Coronary artery (tissue), 2 donors: ENCODE data around the gene MYO18B.

Source experiments
- DNase-seq: peaks from one replicate; pipeline ENCODE4 v3.0.0-alpha.2; 2017; ENCODE audit warnings: low spot score
- H3K27ac ChIP-seq, 2 donors: fragments of 200-600 bp; sonication (generic); one replicate each; pipeline ENCODE4 v1.5.1; 2016 to 2019
- H3K4me3 ChIP-seq: fragments of 200-600 bp; sonication (generic); 2 replicates; pipeline ENCODE4 v1.5.1; 2016; ENCODE audit warnings: mild to moderate bottlenecking, moderate library complexity
- TF ChIP-seq, protein P1 (sequence below): fragments of 200-600 bp; sonication (generic); IDR thresholded peaks from one replicate; pipeline ENCODE4 v1.5.1; 2019; ENCODE audit warnings: antibody characterized with exemption

MYO18B gene

DNA sequence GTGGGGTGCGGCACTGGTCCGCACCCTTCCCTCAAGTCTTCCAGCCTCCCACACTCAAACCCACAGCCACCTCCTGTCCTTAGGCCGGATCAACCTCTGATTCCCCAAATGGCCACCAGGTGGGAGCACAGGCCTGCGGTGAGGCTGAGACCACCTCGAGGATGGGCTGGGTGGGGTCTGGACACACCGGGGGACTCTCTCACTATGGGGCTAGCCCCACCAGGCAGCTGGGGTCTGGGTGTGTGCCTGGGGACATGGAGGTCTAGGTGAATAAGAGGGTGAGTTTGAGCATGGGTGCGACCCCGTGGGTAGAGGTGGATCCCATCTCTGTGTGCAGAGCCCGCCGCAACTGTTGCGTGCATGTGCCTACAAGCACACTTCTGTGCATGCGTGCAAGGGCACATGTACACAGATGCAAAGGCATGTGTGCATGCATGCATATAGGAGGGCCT, 32.6 kb downstream of the MYO18B start:
- Histone ChIP-seq H3K27ac (no peak overlapping the region), H3K4me3 (no peak overlapping the region)
- TF ChIP-seq, protein P1, sequence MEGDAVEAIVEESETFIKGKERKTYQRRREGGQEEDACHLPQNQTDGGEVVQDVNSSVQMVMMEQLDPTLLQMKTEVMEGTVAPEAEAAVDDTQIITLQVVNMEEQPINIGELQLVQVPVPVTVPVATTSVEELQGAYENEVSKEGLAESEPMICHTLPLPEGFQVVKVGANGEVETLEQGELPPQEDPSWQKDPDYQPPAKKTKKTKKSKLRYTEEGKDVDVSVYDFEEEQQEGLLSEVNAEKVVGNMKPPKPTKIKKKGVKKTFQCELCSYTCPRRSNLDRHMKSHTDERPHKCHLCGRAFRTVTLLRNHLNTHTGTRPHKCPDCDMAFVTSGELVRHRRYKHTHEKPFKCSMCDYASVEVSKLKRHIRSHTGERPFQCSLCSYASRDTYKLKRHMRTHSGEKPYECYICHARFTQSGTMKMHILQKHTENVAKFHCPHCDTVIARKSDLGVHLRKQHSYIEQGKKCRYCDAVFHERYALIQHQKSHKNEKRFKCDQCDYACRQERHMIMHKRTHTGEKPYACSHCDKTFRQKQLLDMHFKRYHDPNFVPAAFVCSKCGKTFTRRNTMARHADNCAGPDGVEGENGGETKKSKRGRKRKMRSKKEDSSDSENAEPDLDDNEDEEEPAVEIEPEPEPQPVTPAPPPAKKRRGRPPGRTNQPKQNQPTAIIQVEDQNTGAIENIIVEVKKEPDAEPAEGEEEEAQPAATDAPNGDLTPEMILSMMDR, result no peak
- no peak for DNase-seq

DNA sequence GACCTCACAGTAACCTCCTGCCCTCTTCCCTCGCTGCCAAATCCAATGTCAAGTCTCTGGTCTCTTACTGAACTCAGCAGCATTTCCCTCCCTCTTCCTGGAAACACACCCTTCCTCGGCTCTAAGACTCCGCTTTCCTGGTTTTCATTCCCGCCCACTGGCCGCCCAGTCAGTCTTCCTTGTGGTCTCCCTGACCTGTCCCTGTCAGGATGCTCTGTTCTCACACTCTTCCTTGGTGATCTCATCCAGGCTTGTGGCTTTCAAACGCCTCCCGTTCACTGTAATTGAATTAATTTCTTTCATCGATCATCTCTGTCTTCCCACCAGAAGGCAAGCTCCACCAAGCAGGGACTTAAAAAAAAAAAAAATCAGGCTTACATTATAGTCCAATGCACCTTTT, 33.5 kb downstream of the MYO18B start:
- H3K27ac ChIP-seq, result no peak overlapping the region
- H3K4me3 ChIP-seq, result no peak overlapping the region
- TF ChIP-seq, protein P1, result no peak
- DNase-seq, result no peak

DNA sequence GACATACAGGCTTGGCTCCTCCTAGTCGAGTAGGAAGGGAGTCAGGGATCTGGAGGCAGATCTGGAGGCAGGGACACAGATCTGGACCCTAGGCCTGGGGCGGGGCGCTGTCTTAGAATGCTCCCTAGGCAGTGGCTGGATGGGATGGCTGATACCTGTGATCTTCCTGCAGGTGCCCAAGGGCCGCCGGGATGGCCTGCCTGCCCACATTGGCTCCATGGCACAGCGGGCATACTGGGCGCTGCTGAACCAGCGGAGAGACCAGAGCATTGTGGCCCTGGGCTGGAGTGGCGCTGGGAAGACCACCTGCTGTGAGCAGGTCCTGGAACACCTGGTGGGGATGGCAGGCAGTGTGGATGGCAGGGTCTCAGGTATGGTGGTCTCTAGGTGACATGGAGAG, 35.4 kb downstream of the MYO18B start:
- Histone ChIP-seq H3K4me3 (no peak overlapping the region), H3K27ac (no peak overlapping the region)
- no peak for DNase-seq
- TF ChIP-seq, protein P1, result no peak

DNA sequence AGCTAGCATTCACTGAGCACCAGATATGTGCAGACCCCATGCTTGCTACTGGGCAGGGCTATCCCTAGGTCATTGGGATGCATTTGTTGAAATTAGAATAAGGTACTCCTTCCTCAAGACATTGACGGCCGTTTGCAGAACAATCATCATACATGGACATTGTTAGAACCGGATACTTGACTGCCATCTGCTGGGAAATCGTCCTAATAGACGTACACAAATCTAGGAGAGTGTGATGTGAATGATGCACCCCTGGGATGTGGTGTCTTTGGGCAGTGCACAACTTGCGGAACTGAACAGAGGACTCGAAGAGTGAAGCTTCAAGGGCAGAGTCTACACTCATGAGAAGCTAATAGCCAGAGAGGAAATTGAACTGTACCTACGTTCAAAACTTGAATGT, 35.9 kb downstream of the MYO18B start:
- no peak overlapping the region for H3K27ac ChIP-seq
- no peak for DNase-seq
- TF ChIP-seq, protein P1, result no peak
- H3K4me3 ChIP-seq, result no peak overlapping the region

DNA sequence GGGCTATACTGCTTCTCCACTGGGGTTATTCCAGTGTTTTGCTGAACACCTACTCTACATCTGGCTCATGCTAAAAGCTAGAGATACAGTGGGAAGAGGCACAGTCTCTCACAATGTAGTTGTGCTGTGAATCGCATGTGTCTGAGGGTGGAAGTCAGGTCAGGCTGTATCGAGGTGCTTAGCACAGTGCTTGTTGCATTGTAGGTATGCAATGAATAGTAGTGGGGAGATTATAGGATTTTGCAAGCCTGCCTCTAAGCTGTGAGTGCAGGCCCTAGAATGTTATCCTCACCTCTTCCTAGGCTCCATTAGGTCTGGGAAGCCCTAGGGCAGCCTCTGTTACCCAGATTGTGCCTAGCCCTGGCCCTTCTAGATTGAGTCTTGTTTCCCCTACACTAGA, 37.4 kb downstream of the MYO18B start:
- no peak overlapping the region for H3K27ac ChIP-seq
- DNase-seq, result no peak
- TF ChIP-seq, protein P1, result no peak
- H3K4me3 ChIP-seq, result no peak overlapping the region

DNA sequence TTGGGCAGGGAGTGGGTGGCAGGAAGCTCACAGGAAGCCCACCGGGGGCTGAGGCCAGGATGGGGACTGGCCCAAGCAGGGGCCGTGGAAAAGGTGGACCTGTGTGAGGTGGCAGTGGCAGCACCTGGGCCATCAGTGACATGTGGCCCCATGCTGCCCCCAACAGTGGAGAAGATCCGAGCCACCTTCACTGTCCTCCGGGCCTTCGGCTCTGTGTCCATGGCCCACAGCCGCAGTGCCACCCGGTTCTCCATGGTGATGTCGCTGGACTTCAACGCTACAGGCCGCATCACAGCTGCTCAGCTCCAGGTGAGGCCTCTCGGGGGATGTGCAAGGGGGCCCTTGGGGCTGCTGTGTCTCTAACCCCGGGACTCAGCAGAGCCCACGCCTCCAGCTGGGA, 37.9 kb downstream of the MYO18B start:
- H3K4me3 ChIP-seq, result no peak overlapping the region
- no peak overlapping the region for H3K27ac ChIP-seq
- TF ChIP-seq, protein P1, result no peak
- DNase-seq, result no peak

DNA sequence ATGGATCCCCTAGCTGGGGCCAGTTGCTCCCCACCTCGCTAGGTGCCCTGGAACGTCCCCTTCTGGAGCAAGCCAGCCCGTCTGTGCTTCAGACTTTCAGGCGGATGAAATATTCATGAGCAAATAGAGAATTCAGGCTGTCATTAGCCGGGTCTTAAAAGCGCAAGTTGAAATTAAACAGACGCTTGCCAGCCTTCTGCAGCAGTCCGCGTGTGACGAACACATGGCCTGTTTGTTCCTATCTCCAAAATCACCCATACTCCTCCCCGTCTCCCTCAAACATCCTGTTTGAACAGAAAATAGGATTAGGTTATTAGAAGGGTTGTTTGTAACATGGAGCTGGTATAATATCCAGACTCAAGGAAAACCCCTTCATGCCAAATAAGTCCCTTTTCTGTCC, 38.7 kb downstream of the MYO18B start:
- H3K4me3 ChIP-seq, result no peak overlapping the region
- DNase-seq, result no peak
- no peak overlapping the region for H3K27ac ChIP-seq
- TF ChIP-seq, protein P1, result no peak
